Measurements from ENCODE around the gene SLC38A10. TPM values are rescaled to one million over a fixed set of nuclear protein-coding genes. Genes with fewer than 3 reads are reported as not detected.

SLC38A10 gene
- total and polyA plus RNA-seq, 12 donors: 27.8 to 56.2 (median 38.4) TPM

DNA sequence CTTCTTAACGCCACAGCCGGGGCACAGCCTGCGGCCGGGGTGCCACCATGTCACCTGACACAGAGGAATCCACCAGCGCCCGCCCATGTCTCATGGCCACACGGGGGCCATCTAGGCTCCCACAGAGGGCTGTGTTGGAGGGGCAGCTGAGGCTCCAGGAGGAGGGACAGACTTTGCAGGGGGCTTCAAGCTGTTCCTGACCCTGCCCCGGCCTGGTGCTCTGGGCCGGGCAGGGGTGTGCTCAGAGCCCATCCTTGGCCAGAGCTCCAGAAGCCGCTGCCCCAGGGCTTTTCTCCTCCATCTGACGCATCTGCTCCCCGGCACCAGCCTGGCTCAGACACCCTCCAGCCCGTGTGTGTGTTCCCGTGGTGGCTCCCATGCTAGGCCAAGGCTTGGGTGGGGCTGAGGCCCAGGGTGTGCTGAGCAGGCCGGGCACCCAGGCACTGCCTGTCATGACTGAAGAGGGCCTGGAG, 7.8 kb upstream of the SLC38A10 start:
- Histone ChIP-seq H3K27me3 (peaks cover 0 to 9% (median 0%) of the 10 kb centered on the region in 7 donors), H3K36me3 (no peaks in the 10 kb centered on the region), H3K4me1 (peaks cover 2 to 13% (median 7%) of the 10 kb centered on the region in 9 donors), H3K4me3 (no peak overlapping the region), H3K27ac (no peak overlapping the region), H3K9me3 (no peaks in the 10 kb centered on the region)
- ATAC-seq (peak in 7 of 8 donors; percentile 11 to 58 (median 35)), DNase-seq (no peak)
- intact Hi-C loops (cut with DNase I): no loop called here
- TF ChIP-seq, protein P1, sequence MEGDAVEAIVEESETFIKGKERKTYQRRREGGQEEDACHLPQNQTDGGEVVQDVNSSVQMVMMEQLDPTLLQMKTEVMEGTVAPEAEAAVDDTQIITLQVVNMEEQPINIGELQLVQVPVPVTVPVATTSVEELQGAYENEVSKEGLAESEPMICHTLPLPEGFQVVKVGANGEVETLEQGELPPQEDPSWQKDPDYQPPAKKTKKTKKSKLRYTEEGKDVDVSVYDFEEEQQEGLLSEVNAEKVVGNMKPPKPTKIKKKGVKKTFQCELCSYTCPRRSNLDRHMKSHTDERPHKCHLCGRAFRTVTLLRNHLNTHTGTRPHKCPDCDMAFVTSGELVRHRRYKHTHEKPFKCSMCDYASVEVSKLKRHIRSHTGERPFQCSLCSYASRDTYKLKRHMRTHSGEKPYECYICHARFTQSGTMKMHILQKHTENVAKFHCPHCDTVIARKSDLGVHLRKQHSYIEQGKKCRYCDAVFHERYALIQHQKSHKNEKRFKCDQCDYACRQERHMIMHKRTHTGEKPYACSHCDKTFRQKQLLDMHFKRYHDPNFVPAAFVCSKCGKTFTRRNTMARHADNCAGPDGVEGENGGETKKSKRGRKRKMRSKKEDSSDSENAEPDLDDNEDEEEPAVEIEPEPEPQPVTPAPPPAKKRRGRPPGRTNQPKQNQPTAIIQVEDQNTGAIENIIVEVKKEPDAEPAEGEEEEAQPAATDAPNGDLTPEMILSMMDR (IDR thresholded peaks at IDR 0.05): peak in 6 of 9 donors; percentile 15 to 39 (median 26)
- 67 to 70% methylated on average over 15 of the region's 15 CpGs for WGBS, 2 donors

DNA sequence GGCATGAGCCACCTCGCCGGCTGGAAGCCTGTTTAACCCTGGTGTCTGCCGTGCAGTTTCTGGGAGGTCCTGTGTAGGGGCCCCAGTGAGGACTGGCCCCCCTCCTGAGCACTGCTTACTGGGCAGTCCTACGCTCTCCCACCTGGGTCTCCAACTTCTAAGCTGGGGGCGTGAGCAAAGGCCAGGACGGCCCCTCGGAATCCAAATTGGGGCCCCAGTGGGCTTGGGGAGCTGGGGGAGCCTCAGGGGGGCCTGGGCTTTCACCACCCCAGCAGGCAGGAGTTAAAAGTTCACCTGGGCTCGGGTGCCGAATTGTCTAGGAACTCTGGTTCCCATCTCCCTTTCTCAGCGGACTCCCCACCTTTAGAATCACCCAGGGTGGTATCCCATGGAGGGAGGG, 7.2 kb upstream of the SLC38A10 start:
- Histone ChIP-seq H3K9me3 (no peaks in the 10 kb centered on the region), H3K27ac (no peak overlapping the region), H3K4me1 (peaks cover 0 to 9% (median 7%) of the 10 kb centered on the region in 9 donors), H3K4me3 (no peak overlapping the region), H3K27me3 (peaks cover 0 to 9% (median 0%) of the 10 kb centered on the region in 7 donors), H3K36me3 (no peaks in the 10 kb centered on the region)
- WGBS, 2 donors: 85 to 95% methylated on average over 10 of the region's 10 CpGs
- TF ChIP-seq, protein P1 (IDR thresholded peaks at IDR 0.05): no peak
- DNase-seq: no peak
- ATAC-seq: no peak
- intact Hi-C loops (cut with DNase I): no loop called here

DNA sequence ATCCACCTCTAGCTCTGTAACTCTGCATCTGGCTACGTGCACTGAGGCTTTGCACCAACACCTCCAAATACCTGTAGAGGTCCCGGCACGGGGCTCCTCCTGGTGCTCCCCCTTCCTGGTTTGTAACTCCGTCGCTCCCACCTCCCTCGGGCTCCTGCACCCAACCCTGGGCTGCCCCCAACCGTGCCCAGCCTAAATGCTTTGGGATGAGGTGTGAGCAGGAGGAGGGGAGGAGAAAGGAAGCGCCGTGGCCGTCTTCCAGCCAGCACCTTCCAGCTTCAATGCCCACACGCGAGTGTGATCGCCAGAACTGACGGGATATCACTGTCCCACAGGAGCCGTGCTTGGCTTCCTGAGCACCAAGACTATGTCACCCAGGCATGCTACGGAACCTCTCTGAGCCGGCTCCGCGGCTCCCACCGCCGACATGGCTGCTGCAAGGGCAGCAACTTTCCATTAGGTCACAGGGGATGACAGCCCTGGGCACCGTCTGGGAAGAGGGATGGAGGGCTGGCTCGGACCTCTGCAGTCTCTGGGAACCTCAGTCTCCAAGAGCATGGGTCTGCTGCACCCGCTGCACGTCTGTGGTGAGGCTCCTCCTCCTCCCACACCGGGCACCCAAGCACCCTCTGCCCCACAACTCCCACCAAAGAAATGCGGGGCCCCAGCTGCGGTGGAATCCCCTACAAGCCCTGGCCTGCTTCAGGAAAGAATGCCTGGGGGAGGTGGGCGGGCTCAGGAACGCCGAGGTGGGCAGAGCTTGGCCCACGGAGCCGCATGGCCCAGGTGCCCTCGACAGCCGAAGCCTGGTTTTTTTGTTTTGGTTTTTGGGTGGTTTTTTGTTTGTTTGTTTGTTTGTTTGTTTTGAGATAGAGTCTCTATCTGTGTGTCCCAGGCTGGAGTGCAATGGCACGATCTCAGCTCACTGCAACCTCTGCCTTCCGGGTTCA, 6.4 kb upstream of the SLC38A10 start:
- ATAC-seq: peak in 1 of 8 donors; percentile 4
- H3K27ac ChIP-seq: no peak overlapping the region
- peaks cover 0 to 9% (median 0%) of the 10 kb centered on the region in 7 donors for H3K27me3 ChIP-seq
- no peaks in the 10 kb centered on the region for H3K36me3 ChIP-seq
- H3K4me1 ChIP-seq: peaks cover under 1 to 10% (median 7%) of the 10 kb centered on the region in 9 donors
- H3K9me3 ChIP-seq: no peaks in the 10 kb centered on the region
- no peak overlapping the region for H3K4me3 ChIP-seq
- TF ChIP-seq, protein P1 (IDR thresholded peaks at IDR 0.05): no peak
- no peak for DNase-seq
- WGBS, 2 donors: 42 to 43% methylated on average over 37 of the region's 37 CpGs
- intact Hi-C loops (cut with DNase I): no loop called here

DNA sequence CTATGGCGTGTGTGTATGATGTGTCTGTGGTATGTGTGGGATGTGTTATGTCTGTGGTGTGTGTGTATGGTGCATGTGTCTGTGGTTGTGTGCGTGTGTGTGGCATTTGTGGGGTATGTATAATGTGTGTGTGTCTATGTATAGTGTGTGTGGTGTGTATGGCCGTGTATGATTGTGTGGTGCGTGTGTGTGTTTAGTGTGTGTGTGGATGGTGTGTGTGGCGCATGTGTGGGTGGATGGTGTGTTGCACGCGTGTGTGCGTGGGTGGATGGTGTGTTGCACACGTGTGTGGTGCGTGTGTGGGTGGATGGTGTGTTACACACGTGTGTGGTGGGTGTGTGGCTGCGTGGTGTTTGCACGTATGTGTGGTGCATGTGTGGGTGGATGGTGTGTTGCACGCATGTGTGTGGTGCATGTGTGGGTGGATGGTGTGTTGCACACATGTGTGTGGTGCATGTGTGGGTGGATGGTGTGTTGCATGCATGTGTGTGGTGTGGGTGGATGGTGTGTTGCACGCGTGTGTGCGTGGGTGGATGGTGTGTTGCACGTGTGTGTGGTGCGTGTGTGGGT, 5.6 kb upstream of the SLC38A10 start:
- 91 to 93% methylated on average over 19 of the region's 19 CpGs for WGBS, 2 donors
- Histone ChIP-seq H3K27me3 (peaks cover 0 to 9% (median 0%) of the 10 kb centered on the region in 7 donors), H3K9me3 (no peaks in the 10 kb centered on the region), H3K36me3 (no peaks in the 10 kb centered on the region), H3K4me3 (no peak overlapping the region), H3K27ac (no peak overlapping the region), H3K4me1 (peaks cover 9 to 18% (median 13%) of the 10 kb centered on the region in 9 donors)
- TF ChIP-seq, protein P1 (IDR thresholded peaks at IDR 0.05): no peak
- intact Hi-C loops (cut with DNase I): no loop called here
- ATAC-seq: no peak
- no peak for DNase-seq

Data from heart right ventricle (tissue), 16 donors.